BLaER1 (cell line): ENCODE measurements around the gene GPS1.

Source experiments
- H3K27ac ChIP-seq: shearing (Covaris generic); formaldehyde crosslinking; 2 replicates; pipeline ENCODE4 v1.8.1; 2022
- H3K27me3 ChIP-seq: shearing (Covaris generic); formaldehyde crosslinking; 2 replicates; pipeline ENCODE4 v1.8.1; 2022
- H3K36me3 ChIP-seq: shearing (Covaris generic); formaldehyde crosslinking; 2 replicates; pipeline ENCODE4 v1.8.1; 2022
- H3K4me1 ChIP-seq: shearing (Covaris generic); formaldehyde crosslinking; 2 replicates; pipeline ENCODE4 v1.8.1; 2022
- H3K4me2 ChIP-seq: shearing (Covaris generic); formaldehyde crosslinking; 2 replicates; pipeline ENCODE4 v1.8.1; 2022
- H3K4me3 ChIP-seq: shearing (Covaris generic); formaldehyde crosslinking; 2 replicates; pipeline ENCODE4 v1.8.1; 2022
- H3K9ac ChIP-seq: shearing (Covaris generic); formaldehyde crosslinking; 2 replicates; pipeline ENCODE4 v1.8.1; 2022
- H3K9me3 ChIP-seq: shearing (Covaris generic); formaldehyde crosslinking; 2 replicates; pipeline ENCODE4 v1.8.1; 2022
- H4K20me1 ChIP-seq: shearing (Covaris generic); formaldehyde crosslinking; 2 replicates; pipeline ENCODE4 v1.8.1; 2022
- Cebpa-rat ChIP-seq: shearing (Covaris generic); IDR thresholded peaks from 2 replicates; pipeline ENCODE4 v1.8.1; 2022

Gene GPS1

DNA sequence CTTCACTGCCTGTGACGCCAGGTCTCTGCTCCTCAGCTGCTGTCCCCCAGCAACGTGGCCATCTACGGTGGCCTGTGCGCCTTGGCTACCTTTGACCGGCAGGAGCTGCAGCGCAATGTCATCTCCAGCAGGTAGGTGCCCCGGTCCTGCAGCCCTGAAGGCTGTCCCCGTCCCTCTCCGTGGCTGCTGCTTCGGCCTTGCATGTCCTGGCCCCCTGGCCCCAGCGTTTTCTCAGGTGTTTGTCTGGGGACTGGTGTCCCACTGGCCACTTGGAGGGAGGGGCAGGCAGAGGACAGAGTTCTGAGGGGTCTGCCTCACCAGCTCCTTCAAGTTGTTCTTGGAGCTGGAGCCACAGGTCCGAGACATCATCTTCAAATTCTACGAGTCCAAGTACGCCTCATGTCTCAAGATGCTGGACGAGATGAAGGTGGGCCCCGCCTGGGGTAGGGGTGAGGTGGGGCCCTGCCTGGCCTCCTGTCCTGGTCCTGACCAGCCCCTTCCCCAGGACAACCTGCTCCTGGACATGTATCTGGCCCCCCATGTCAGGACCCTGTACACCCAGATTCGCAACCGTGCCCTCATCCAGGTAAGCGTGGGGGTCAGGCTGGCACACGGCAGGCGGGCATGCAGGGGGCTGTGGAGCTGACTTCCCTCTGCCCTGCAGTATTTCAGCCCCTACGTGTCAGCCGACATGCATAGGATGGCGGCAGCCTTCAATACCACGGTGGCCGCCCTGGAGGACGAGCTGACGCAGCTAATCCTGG is 4.4 kb downstream of the GPS1 start:
- no peak for TF ChIP-seq Cebpa-rat
- H3K4me1 ChIP-seq = peaks cover 65% of the 10 kb centered on the region
- no peaks in the 10 kb centered on the region for H3K27me3 ChIP-seq
- H3K9ac ChIP-seq = no peak overlapping the region
- peaks cover 80% of the 10 kb centered on the region for H3K36me3 ChIP-seq
- H4K20me1 ChIP-seq = peaks cover 90% of the 10 kb centered on the region
- no peaks in the 10 kb centered on the region for H3K9me3 ChIP-seq
- H3K4me2 ChIP-seq = no peak overlapping the region
- no peak overlapping the region for H3K4me3 ChIP-seq
- no peak overlapping the region for H3K27ac ChIP-seq

DNA sequence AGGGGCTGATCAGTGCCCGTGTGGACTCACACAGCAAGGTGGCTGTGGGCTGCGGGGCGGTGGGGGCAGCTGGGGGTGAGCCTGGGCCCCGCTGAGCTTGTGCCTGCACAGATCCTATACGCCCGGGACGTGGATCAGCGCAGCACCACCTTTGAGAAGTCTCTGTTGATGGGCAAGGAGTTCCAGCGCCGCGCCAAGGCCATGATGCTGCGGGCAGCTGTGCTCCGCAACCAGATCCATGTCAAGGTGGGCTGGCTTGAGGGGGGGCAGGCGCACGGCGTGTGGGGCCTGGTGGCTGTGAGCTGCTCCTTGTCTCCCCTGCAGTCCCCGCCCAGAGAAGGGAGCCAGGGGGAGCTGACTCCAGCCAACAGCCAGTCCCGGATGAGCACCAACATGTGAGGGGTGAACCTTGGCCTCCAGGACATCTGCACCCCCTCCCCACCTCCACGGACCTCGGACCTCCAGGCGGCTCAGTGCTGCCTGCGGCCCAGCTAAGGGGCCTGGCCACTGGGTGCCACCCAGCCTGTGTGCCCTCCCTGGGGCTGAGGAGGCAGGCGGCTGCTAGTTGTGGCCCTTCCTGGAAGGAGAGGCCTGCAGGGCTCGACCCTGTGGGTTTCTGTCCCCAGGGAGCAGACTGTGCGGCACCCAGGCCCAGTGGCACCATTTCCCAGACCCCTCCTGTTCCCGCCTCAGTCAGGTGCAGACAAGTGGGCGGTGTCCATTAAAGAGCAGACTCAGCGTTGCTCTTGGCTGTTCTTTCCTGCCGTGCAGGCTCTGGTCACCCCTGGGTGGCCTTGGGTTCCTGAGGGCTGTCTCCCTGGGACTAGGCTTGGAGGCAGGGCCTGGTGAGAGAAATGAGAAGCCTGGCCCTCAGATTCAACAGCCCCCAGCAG is 5.3 kb downstream of the GPS1 start:
- peaks cover 92% of the 10 kb centered on the region for H4K20me1 ChIP-seq
- H3K27ac ChIP-seq = no peak overlapping the region
- no peaks in the 10 kb centered on the region for H3K9me3 ChIP-seq
- TF ChIP-seq Cebpa-rat = no peak
- peaks cover 87% of the 10 kb centered on the region for H3K36me3 ChIP-seq
- H3K4me3 ChIP-seq = no peak overlapping the region
- H3K9ac ChIP-seq = no peak overlapping the region
- H3K4me2 ChIP-seq = peak overlapping the region; percentile 5; the same call in 1 of the 2 replicates
- peaks cover 65% of the 10 kb centered on the region for H3K4me1 ChIP-seq
- no peaks in the 10 kb centered on the region for H3K27me3 ChIP-seq

DNA sequence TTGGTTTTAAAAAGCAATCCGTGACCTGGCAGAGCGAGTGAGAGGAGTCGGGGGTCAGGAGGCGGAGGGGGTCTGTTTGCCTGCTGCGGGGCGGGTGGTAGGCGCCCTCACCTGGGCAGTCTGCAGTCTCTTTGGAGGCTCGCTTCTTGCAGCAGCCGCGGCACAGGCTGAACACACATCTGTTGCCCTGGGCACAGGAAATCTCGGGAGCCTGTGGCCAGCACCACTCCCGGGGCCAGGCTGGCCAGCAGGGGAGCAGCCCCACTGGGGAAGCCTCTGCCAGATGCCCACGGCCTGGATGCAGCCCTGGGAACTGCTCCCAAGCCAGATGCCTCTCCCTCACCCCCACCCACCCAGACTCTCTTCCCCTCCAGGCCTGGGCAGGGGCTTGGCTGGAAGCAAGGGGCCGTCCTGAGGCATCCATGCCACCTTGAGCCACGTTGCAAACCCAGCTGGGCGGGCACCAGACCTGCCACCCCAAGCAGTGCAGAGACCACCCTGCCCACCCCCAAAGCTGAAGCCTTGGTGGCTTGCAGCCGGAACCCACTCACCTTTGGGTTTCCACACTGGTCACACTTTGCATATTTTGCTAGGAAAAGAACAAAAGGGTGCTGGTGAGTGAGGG is 6.6 kb downstream of the GPS1 start:
- Histone ChIP-seq H3K4me2 (peak overlapping the region; percentile 72), H3K36me3 (peaks cover 97% of the 10 kb centered on the region), H3K27ac (no peak overlapping the region), H3K9ac (peak overlapping the region; percentile 54; the same call in 1 of the 2 replicates), H3K9me3 (no peaks in the 10 kb centered on the region), H4K20me1 (peaks cover 87% of the 10 kb centered on the region), H3K4me1 (peaks cover 55% of the 10 kb centered on the region), H3K4me3 (no peak overlapping the region), H3K27me3 (no peaks in the 10 kb centered on the region)
- no peak for TF ChIP-seq Cebpa-rat

DNA sequence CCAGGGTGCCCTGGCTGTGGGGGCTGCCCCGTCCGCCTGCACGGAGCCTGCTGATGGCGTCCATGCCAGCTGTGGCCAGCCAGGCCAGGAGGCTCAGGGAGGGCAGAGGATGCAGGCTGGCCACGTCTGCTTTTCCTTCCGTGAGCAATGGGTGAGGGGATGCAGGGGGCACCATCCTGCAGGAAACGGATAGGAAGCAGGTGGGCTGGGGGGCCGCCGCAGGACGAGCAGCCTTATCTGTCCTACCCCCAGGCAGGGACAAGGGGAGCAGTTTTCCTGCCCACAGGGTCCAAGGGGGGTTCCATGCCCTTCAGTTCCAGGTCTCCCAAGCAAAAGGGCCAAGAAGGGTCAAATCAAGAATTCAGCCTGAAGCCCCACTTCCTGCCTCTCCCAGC is 7.2 kb downstream of the GPS1 start:
- H4K20me1 ChIP-seq = peaks cover 87% of the 10 kb centered on the region
- H3K9me3 ChIP-seq = no peaks in the 10 kb centered on the region
- H3K4me3 ChIP-seq = no peak overlapping the region
- H3K4me1 ChIP-seq = peaks cover 55% of the 10 kb centered on the region
- H3K27me3 ChIP-seq = no peaks in the 10 kb centered on the region
- H3K36me3 ChIP-seq = peaks cover 97% of the 10 kb centered on the region
- no peak for TF ChIP-seq Cebpa-rat
- H3K4me2 ChIP-seq = peak overlapping the region; percentile 72
- peak overlapping the region; percentile 54; the same call in 1 of the 2 replicates for H3K9ac ChIP-seq
- peak overlapping the region; percentile 63; the same call in 1 of the 2 replicates for H3K27ac ChIP-seq

DNA sequence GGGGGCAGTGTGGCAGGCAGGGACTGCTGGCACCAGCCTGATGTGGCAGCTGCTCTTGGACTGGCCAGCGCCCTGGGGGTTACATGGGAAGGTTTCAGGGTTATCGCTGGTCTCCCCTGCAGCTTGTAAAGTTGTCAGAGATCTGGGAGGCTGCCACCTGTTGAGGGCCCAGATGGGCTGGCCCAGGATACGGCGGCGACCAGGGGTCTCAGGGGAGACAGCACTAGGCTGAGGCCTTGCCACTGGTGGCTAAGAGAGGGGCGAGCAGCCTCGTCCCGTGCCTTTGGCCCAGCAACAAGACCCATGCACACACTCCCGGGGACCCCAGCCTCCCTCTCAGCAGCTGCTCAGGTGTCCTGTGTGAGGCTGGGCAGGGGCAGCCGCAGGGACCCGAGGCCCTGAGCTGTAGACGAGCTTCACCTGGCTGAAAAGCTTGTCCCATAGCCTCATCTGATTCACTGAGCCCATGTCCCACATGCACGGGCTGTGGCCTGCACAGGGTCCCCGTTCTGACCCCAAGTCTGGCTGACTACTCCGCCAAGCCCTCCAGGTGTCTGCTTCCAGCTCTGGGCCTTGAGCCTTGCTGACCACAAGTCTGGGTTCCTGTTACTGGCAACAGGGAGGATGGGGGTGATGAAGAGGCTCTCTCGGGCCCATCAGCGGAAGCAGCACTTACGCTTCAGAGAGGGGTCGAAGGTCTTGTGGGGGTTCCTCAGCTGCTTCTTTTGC is 7.7 kb downstream of the GPS1 start:
- Histone ChIP-seq H4K20me1 (peaks cover 87% of the 10 kb centered on the region), H3K9ac (peak overlapping the region; percentile 54), H3K9me3 (no peaks in the 10 kb centered on the region), H3K36me3 (peaks cover 97% of the 10 kb centered on the region), H3K27me3 (no peaks in the 10 kb centered on the region), H3K4me3 (peak overlapping the region; percentile 11; the same call in 1 of the 2 replicates), H3K27ac (peak overlapping the region; percentile 63), H3K4me2 (peak overlapping the region; percentile 72), H3K4me1 (peaks cover 57% of the 10 kb centered on the region)
- no peak for TF ChIP-seq Cebpa-rat

DNA sequence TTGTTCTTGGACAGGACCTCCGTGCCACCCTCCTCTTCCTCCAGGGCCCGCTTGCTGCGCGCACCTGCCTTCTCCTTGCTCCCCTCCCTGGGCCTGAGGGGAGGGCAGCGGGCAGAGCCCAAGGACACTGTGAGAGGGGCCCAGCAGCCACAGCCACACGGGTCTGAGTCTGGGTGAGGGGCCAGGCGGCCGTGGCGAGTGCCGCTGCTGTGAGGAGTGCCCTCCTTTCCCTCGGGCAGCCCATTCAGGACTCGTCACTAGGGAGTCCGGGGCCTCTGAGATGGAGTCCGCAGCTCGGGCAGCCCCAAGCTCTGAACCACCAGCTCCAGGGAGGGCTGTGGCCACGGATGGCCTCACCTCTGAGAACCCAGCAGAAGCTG is 8.3 kb downstream of the GPS1 start:
- no peaks in the 10 kb centered on the region for H3K9me3 ChIP-seq
- H3K9ac ChIP-seq = peak overlapping the region; percentile 54
- H3K36me3 ChIP-seq = peaks cover 93% of the 10 kb centered on the region
- peaks cover 57% of the 10 kb centered on the region for H3K4me1 ChIP-seq
- peaks cover 87% of the 10 kb centered on the region for H4K20me1 ChIP-seq
- H3K4me3 ChIP-seq = no peak overlapping the region
- H3K27me3 ChIP-seq = no peaks in the 10 kb centered on the region
- H3K4me2 ChIP-seq = peak overlapping the region; percentile 72
- H3K27ac ChIP-seq = peak overlapping the region; percentile 63
- TF ChIP-seq Cebpa-rat = no peak

DNA sequence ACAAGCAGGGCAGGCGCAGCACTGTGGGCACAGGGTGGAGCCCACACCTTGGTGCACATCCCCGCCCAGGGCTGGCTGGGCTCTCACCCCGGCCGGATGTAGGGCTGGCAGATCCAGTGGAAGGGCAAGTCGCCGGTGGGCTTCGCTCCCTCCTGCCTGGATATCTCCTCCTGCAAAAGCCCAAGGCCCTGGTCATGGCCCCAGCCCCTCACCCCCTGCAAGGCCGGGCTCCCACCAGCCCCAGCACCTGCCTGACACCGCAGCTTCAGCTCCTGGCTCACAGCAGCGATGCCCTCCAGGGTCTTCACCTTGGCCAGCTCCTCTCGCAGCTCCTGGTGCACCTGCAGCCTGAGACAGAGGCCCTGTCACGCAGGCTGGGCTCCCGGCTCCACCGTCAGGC is 8.9 kb downstream of the GPS1 start:
- Histone ChIP-seq H3K4me1 (peaks cover 56% of the 10 kb centered on the region), H3K27me3 (no peaks in the 10 kb centered on the region), H3K4me3 (no peak overlapping the region), H3K9ac (no peak overlapping the region), H3K27ac (peak overlapping the region; percentile 63; the same call in 1 of the 2 replicates), H3K36me3 (peaks cover 88% of the 10 kb centered on the region), H4K20me1 (peaks cover 84% of the 10 kb centered on the region), H3K4me2 (peak overlapping the region; percentile 72; the same call in 1 of the 2 replicates), H3K9me3 (no peaks in the 10 kb centered on the region)
- TF ChIP-seq Cebpa-rat = no peak

DNA sequence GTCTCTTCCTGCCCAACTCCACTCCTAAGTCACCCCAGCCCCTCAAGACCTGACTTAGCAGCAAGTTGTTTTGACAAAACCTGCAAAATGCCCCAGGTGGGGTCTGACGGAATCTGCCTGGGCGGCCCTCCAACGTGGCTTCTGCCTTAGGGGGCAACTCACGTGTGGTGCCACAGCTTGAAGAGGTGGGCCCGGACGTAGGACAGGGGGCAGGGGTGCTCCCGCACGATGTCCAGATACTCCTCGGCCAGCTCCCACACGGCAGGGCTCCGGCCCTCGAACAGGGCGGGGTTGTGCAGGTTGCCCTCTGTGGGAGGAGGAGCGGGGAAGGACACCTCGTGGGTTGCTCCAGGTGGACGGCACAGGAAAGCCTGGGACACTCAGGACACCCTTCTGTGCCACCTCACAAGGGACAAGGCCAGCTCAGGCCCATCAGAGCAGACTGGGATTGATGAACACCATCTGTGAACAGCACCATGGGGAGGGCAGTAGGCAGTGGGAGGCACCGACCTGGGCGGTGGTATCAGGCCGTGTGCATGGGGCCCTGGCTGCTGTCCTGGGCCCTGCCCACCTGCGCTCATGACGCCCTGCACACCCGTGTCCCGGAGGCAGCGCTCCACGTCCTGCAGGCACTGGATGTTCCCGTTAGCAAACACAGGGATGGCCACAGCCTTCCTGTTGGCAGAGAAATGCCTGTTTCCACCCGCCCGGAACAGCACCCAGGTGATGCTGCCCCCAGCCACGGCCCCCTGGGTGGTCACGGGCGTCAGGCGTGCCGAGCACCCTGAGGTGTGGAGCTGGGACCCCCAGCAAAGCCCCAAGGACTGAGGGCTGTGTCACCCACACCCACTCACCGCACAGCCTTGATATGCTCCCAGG is 9.6 kb downstream of the GPS1 start:
- no peak overlapping the region for H3K4me2 ChIP-seq
- no peak for TF ChIP-seq Cebpa-rat
- H4K20me1 ChIP-seq = peaks cover 78% of the 10 kb centered on the region
- peaks cover 82% of the 10 kb centered on the region for H3K36me3 ChIP-seq
- no peaks in the 10 kb centered on the region for H3K9me3 ChIP-seq
- H3K4me1 ChIP-seq = peaks cover 59% of the 10 kb centered on the region
- no peaks in the 10 kb centered on the region for H3K27me3 ChIP-seq
- H3K9ac ChIP-seq = no peak overlapping the region
- H3K4me3 ChIP-seq = no peak overlapping the region
- no peak overlapping the region for H3K27ac ChIP-seq
